GM19468 (cell line): ENCODE results near the gene NRIP2.

Experiments used
- ATAC-seq: cut with Tn5 transposase; IDR thresholded peaks from one replicate; pipeline ENCODE4 v1.9.1; 2021; ENCODE audit warnings: mild to moderate bottlenecking, moderate library complexity, moderate number of reproducible peaks; ENCODE audit not compliant: unreplicated experiment; ENCODE audit errors: extremely low read depth

The NRIP2 gene

GRCh38 chr12:2851931-2852330, 17.1 kb upstream of the NRIP2 start:
- no peak for ATAC-seq

- no peak for ATAC-seq
Observed at GRCh38 chr12:2845280-2845679, 10.4 kb upstream of the NRIP2 start.

GRCh38 chr12:2844786-2845185, 10.0 kb upstream of the NRIP2 start:
- ATAC-seq = no peak

DNA sequence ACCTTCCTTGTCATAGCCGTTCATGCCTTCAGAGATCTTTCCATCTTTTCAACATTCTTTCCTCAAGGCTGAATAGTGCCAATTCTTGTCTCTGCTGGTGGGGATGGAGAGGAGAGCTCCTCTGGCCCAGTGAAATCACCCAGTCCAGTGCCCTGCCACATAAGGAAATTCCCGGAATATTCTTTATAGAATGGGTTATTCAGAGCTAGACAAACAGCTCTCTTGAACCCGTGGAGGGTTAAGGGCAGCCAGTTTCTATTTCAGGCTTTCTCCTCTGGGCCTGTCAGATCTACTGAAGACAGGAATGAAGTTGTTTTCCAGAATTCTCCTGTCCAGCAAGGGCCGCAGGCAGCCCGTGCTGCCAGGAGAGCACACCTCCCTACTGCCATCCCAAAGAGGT, 8.1 kb upstream of the NRIP2 start:
- ATAC-seq = no peak

- no peak for ATAC-seq
Observed at GRCh38 chr12:2841056-2841650, 6.3 kb upstream of the NRIP2 start.

DNA sequence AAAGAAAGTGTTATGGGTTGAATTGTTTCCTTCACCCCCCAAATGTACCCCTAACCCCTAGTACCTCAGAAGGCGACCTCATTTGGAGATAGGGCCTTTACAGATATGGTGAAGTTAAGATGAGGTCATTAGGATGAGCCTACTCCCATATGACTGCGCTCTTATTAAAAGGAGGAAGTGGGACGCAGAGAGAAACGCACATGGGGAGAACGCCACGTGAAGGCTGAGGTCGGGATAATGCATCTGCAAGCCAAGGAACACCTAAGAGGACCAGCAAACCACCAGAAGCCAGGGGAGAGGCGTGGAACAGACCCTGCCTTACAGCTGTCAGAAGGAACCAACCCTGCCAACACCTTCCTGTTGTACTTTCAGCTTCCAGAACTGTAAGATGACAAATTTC, 1.7 kb upstream of the NRIP2 start:
- no peak for ATAC-seq

- ATAC-seq = no peak
Observed at GRCh38 chr12:2835691-2836403, 1.0 kb upstream of the NRIP2 start.

DNA sequence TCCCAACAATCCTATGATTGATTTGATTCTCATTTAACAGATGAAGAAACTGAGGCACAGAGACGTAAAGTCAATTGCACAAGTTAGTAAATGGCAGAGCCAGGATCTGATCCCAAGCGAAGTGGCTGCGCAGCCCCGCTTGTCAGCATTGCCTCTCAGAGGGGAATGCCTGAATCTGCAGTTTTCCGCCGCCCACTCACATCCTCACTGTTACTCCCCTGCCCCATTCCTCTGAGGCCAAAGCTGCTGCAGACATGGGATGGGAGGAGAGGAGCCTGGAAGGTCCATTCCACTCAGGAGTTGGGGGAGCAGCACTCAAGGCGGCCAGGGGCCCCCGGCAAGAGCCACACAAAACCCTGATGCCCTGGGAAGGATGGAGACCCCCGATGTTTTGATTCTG, 1.0 kb downstream of the NRIP2 start:
- no peak for ATAC-seq

DNA sequence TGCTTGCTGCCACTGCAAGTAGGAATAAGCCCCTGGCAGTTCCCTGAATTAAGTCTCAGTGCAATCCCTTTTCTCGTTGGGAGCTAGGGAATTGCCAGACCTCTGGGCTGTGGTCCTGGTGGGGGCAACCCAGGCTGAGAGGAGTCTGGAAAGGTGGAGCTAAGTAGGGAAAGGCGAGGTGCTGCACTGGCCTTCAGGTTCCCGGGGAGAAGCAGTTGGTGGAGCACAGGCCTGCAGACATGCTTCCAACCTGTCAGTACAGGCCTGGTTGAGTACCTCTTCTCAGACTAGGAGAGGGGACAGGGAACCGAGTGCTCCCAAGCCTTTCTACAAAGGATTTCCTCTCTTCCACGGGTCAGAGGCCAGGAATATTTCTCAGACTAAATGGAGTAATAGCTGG, 1.5 kb downstream of the NRIP2 start:
- ATAC-seq = no peak

- no peak for ATAC-seq
Observed at GRCh38 chr12:2832550-2833127, 2.2 kb downstream of the NRIP2 start.

DNA sequence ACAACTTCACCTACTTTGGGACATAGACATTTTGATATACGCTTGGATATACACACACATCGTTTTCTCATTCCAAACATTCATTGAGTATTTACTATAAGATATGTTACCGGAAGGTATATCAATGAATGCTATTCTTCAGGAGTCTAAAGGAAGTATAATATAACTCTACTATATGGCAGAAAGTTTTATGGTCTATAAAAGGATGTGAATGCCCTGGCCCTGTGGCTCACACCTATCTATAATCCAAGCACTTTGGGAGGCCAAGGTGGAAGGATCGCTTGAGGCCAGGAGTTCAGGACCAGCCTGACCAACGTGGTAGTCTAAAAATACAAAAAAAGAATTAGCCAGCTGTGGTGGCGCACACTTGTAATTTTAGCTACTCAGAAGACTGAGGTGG, 5.6 kb downstream of the NRIP2 start:
- ATAC-seq = no peak

GRCh38 chr12:2826721-2827515, 7.9 kb downstream of the NRIP2 start:
- no peak for ATAC-seq

DNA sequence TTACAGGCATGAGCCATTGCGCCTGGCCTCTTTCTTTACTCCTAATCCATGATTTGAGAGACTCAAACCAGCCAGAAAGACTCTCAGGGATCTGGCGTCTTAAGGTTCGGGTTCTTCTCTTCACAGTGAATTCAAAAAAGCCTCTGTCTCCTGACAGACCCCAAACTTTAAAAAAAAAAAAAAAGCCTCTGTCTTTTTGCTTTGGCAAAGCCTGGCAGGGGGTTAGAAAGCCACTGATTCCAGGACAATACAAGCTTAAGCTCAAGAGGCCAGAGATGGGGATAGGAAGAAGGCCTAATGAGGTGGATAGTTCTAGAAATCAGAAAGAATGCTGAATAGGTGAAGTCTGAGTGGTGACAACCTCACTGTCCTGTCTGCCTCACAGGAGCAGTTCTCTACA, 8.8 kb downstream of the NRIP2 start:
- ATAC-seq = no peak

DNA sequence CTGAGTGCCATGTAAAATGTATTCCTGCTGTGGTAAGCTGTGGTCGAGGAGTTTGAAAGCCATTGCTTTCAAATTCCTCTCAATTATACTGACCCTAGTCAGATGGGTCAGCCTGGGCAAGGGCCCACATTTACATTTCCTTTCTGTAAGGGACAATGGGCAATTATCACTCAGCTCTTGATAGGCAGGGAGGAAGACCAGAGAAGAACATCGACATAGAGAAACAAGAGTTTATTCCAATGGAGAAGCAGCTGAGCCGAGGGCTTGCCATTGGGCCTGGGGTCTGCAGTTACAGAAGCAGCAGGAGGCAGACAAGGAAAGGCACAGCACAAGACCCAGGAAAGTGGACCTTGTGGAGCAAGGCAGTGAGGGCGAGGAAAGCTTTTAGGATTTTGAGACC, 9.7 kb downstream of the NRIP2 start:
- no peak for ATAC-seq

DNA sequence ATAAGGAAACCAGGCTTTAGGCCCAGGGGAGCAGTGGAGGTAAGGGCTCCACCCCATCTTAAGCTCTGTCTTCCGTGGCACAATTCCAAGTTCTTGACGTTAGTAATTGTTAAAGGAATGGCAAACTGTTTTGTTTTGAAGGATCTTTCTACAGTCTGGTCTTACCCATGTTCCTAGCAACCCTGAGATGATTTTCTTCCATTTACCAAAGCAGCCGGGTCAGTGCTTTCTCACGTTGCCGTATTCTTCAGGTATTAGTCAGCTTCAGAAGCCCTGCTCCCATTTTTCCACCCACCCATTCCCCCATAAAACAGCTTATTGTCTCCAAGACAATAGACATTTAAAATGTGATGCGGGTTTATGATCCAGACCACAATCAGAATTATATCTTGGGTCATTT, 10.3 kb downstream of the NRIP2 start:
- no peak for ATAC-seq

DNA sequence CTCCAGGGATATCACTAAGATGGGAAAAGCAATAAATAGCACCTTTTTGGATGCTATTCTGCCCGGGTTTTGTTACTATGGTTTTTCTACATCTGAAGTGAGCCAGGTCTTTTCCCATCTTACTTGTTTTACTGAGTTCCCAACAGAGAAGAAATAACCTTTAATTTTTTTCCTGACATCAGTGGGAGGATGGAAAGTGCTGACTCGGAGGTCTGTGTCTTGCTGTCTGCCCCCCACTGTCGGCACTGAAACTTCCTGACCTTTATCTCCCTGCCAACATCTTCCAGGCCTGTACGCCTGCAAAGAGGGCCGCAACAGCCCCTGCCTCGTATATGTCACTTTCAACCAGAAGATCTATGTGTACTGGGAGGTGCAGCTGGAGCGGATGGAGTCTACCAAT, 11.4 kb downstream of the NRIP2 start:
- ATAC-seq = no peak

DNA sequence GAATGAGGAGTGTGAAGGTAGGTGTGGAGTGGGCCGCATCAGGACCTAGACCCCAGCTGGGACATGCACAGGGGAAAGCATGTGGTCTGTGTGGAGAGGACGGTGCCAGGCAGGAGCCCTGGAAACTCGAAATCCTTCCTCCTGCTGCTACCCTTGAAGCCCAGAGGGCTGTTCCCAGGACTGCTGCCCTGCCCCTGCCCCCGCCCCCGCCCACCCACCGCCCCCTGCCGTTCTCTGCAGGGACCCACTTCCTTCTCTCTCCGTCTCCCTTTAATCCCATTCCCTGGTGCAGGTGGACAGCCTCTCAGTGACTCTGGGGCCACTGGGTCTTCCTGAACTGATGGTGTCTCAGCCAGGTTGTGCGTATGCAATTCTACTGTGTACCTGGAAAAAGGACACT, 14.4 kb downstream of the NRIP2 start:
- no peak for ATAC-seq

DNA sequence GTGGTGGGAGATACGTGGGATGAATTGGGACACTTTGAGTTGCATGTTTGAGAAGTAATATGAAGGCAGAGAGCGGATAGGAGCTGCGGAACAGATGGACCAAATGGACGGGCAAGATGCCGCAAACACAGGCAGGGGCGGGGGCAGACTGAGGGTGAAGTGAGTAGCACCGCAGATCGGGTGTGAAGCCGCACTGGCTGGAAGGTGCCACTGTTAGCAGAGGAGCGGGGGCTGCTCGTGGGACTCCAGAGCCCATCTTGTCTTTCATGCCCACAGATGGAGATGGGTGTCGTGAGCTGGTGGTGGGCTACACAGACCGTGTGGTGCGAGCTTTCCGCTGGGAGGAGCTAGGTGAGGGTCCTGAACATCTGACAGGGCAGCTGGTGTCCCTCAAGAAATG, 15.0 kb downstream of the NRIP2 start:
- ATAC-seq = no peak

DNA sequence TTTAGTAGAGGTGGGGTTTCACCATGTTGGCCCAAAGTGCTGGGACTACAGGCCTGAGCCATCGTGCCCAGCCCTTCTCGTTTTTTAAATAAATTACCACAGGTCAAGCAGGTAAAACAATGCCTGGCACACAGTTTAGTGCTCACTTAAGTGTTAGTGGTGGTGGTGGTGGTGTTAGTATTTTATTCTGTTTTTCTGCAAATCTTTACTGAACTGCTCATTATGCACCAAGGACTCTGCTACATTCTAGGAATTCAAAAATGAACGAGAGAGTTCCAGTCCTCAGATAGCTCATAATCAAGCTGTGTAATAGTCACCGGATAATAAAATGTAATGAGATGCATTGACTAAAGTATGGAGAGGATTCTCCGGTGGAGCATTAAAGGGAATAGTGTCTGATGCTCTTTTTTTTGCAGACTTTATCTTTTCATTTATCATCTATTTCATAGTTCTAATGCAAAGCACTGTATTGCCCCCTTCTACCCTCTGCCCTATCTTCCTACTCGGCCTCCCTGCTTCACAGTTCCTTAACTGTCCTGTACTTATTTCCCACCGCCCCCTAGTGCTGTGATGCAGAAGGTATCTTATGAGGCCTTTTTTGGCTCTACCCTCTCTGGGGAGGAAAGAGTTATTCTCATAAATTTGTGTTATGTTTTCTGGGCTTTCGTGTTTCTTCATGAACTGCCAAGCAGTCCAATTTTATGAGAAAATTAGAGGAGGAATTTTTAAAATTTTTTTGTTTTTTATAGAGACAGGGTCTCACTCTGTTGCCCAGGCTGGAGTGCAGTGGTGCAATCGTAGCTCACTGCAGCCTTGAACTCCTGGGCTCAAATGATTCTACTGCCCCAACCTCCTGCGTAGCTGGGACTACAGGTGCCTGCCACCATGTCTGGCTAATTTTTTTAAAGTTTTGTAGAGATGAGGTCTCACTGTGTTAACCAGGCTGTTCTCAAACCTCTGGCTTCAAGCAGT, 21.3 kb downstream of the NRIP2 start:
- no peak for ATAC-seq
